Transverse colon (tissue), 3 donors: ENCODE results near the gene CHCHD6.

Source experiments
- EP300 ChIP-seq: sonication (generic); formaldehyde crosslinking; IDR thresholded peaks from one replicate; pipeline ENCODE4 v1.6.1; 2017; ENCODE audit warnings: antibody characterized with exemption, low read depth
- TF ChIP-seq, protein P1 (sequence below), 5 experiments: fragments of 200-600 bp in 3 of 5; fragments of 450-650 bp in 2 of 5; sonication (generic) in 3 of 5; IDR thresholded peaks; 1 replicate in 2 of 5; 2 replicates in 3 of 5; pipeline ENCODE4 v1.5.1; 2016 to 2017; ENCODE audit warnings: antibody characterized with exemption in 5 of 5, inconsistent platforms in 3 of 5, mild to moderate bottlenecking in 2 of 5, moderate library complexity in 1 of 5

GRCh38 chr3:126931806-126932187, 227.8 kb downstream of the CHCHD6 start:
- TF ChIP-seq, protein P1, sequence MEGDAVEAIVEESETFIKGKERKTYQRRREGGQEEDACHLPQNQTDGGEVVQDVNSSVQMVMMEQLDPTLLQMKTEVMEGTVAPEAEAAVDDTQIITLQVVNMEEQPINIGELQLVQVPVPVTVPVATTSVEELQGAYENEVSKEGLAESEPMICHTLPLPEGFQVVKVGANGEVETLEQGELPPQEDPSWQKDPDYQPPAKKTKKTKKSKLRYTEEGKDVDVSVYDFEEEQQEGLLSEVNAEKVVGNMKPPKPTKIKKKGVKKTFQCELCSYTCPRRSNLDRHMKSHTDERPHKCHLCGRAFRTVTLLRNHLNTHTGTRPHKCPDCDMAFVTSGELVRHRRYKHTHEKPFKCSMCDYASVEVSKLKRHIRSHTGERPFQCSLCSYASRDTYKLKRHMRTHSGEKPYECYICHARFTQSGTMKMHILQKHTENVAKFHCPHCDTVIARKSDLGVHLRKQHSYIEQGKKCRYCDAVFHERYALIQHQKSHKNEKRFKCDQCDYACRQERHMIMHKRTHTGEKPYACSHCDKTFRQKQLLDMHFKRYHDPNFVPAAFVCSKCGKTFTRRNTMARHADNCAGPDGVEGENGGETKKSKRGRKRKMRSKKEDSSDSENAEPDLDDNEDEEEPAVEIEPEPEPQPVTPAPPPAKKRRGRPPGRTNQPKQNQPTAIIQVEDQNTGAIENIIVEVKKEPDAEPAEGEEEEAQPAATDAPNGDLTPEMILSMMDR (IDR thresholded peaks at IDR 0.05): no peak
- TF ChIP-seq EP300: no peak
